Heart right ventricle (tissue), 16 donors: ENCODE data around the gene KRTAP5-7. TPM values are rescaled to one million over a fixed set of nuclear protein-coding genes. Genes with fewer than 3 reads are reported as not detected.
"Not testable (repeated sequence)": the region's sequence is repeated elsewhere in the genome, so short reads cannot be mapped to it uniquely, and the experiment has no call there.

ENCODE experiments used
- ATAC-seq, 8 donors: fragments of 200-7000 bp; cut with Tn5 transposase; one replicate each; pipeline ENCODE4 v1.9.1; 2020; ENCODE audit warnings: mild to moderate bottlenecking in 8 of 8, moderate library complexity in 8 of 8, moderate number of reproducible peaks in 1 of 8
- DNase-seq, 2 donors: peaks; one replicate each; pipeline ENCODE4 v3.0.0-alpha.2; 2020
- H3K27ac ChIP-seq, 10 donors: fragments of 200-600 bp; sonication (generic) in 2 of 10; one replicate each; pipeline versions ENCODE4 v1.5.0 to v1.8.0; 2020 to 2022; ENCODE audit warnings: mild to moderate bottlenecking in 3 of 10
- H3K27me3 ChIP-seq, 7 donors: fragments of 200-600 bp; one replicate each; pipeline ENCODE4 v1.8.0; 2021 to 2022; ENCODE audit warnings: mild to moderate bottlenecking in 2 of 7
- H3K36me3 ChIP-seq, 9 donors: fragments of 200-600 bp; sonication (generic) in 1 of 9; one replicate each; pipeline versions ENCODE4 v1.5.0 to v1.8.0; 2020 to 2022; ENCODE audit warnings: mild to moderate bottlenecking in 2 of 9
- H3K4me1 ChIP-seq, 9 donors: fragments of 200-600 bp; sonication (generic) in 1 of 9; one replicate each; pipeline versions ENCODE4 v1.5.0 to v1.8.0; 2020 to 2022; ENCODE audit warnings: mild to moderate bottlenecking in 4 of 9
- H3K4me3 ChIP-seq, 10 donors: fragments of 200-600 bp; sonication (generic) in 2 of 10; one replicate each; pipeline versions ENCODE4 v1.5.0 to v1.8.0; 2020 to 2022; ENCODE audit warnings: mild to moderate bottlenecking in 7 of 10, moderate library complexity in 2 of 10
- H3K9me3 ChIP-seq, 11 donors: fragments of 200-600 bp in 10 of 11; sonication (generic) in 2 of 11; one replicate each; pipeline versions ENCODE4 v1.5.0 to v1.8.0; 2013 to 2022; ENCODE audit warnings: mild to moderate bottlenecking in 2 of 11, control low read depth in 1 of 11, moderate library complexity in 1 of 11
- WGBS, 2 donors: extraction: QIAGEN DNeasy Blood & Tissue Kit; methylation state at CpG; one replicate each; pipeline ENCODE4 v1.1.7; 2013; ENCODE audit warnings: inconsistent platforms in 1 of 2; 5-methylcytosine and 5-hydroxymethylcytosine counted together
- intact Hi-C, 10 donors: fragments of 100-400 bp; cut with DNase I; formaldehyde crosslinking; loops; one replicate each; pipeline versions ENCODE4 v1.11.1 to v1.14.2; 2022
- polyA plus RNA-seq, 2 donors: library from polyadenylated mRNA; stranded (reverse); fragments of 200-250 nt; gene quantifications; one replicate each; pipeline ENCODE4 v1.2.3, GENCODE V29; 2013
- total RNA-seq, 10 donors: library from RNA; stranded (reverse); fragmentation: NEBNext Ultra II Directional in 3 of 10; extraction: Animal tissue kit (Norgen Biotek cat#: 25700) in 3 of 10; gene quantifications; one replicate each; pipeline versions ENCODE4 v1.2.1 to v1.2.4, GENCODE V29; 2021 to 2023
- TF ChIP-seq, protein P1 (sequence below), 9 donors: fragments of 200-600 bp; sonication (generic) in 2 of 9; IDR thresholded peaks; one replicate each; pipeline versions ENCODE4 v1.5.0 to v1.8.0; 2021 to 2022; ENCODE audit warnings: antibody characterized with exemption in 9 of 9, mild to moderate bottlenecking in 5 of 9, moderate library complexity in 1 of 9
- donor health status: Arrhythmogenic right ventricular cardiomyopathy.
- donor health status: ischemic (EF 13 %, LVEDD 7.1; RV severe dilation, severe dysfunction).
- donor health status: healthy with polysubstance abuse.
- donor health status: DM: no; HTN: yes; CAD: no.
- donor health status: DM: no; HTN: no; CAD: no.
- donor health status: ischemic (EF 25% LVEDD 6.9; RV normal size, moderate dysfunction).
- donor health status: ischemic (EF 25% LVEDD 5.7; RV mildly dilated, moderate dysfunction).
- donor health status: healthy.
- donor health status: DM: yes; HTN: yes; CAD: no.
- donor health status: Ischemic cardiomyopathy.
- donor health status: ischemic (EF 35%, LVEDD 5.7; RV mildly dilated, moderate dysfunction).
- donor health status: nonischemic (EF 11% LVEDD 7.7; RV severe dilation, severe dysfunction).
- donor health status: DM: yes; HTN: yes; CAD: no.
- donor health status: PGD.
- donor health status: ischemic (EF 29% LVEDD 5.4; RV normal size, mild dysfunction).
- donor health status: nonischemic (EF 23%, LVEDD 6.1; RV moderate dilation, normal function).

KRTAP5-7 gene
- total and polyA plus RNA-seq, 12 donors: 0.01 to 0.20 TPM; not detected in 10

DNA sequence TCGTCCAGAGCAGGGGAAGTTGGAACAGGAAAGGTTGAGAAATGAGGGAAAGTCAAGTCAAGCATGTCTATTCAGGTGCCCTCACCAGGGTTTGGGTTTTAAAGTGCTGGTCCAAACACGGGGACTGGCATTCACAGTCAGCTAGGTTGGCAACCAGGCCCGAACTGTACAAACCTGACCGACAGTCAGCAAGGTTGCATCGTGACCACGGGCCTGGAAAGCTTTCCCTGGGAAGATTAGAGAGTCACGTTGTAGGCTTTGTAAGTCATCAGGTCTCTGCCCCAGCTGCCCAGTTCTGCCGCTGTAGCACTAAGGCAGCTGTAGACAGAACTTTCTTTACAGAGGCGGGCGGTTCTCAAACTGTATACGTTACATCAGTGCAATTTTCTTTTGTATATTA lies 45.7 kb downstream of the KRTAP5-7 start:
- TF ChIP-seq, protein P1, sequence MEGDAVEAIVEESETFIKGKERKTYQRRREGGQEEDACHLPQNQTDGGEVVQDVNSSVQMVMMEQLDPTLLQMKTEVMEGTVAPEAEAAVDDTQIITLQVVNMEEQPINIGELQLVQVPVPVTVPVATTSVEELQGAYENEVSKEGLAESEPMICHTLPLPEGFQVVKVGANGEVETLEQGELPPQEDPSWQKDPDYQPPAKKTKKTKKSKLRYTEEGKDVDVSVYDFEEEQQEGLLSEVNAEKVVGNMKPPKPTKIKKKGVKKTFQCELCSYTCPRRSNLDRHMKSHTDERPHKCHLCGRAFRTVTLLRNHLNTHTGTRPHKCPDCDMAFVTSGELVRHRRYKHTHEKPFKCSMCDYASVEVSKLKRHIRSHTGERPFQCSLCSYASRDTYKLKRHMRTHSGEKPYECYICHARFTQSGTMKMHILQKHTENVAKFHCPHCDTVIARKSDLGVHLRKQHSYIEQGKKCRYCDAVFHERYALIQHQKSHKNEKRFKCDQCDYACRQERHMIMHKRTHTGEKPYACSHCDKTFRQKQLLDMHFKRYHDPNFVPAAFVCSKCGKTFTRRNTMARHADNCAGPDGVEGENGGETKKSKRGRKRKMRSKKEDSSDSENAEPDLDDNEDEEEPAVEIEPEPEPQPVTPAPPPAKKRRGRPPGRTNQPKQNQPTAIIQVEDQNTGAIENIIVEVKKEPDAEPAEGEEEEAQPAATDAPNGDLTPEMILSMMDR (IDR thresholded peaks at IDR 0.05): no peak
- Histone ChIP-seq H3K27me3 (peaks cover 0 to 44% (median 16%) of the 10 kb centered on the region in 7 donors), H3K4me1 (no peaks in the 10 kb centered on the region), H3K36me3 (no peaks in the 10 kb centered on the region), H3K9me3 (no peaks in the 10 kb centered on the region), H3K27ac (no peak overlapping the region), H3K4me3 (no peak overlapping the region)
- intact Hi-C loops: no loop called here
- ATAC-seq: no peak
- WGBS, 2 donors: 75 to 85% methylated on average over 11 of the region's 11 CpGs
- DNase-seq: no peak

DNA sequence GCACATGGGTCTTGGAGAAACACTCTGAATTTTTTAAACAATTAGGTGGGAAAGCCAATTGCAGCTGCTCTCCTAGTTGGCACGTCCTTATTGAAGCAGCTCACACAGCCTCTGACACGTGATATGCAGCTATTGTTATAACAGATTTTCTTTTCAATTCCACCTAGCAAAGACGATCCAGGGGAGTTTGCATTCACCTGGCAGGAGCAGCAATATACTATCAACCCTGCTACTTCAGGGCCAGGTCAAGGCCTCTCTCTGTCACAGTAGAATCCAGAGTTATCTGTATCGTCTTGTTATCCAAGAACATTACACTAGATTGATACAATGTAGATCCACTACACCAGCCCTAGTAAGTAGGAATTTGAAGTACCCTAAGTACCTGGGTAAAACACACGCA lies 47.4 kb downstream of the KRTAP5-7 start:
- ATAC-seq: no peak
- TF ChIP-seq, protein P1 (IDR thresholded peaks at IDR 0.05): no peak
- 69 to 76% methylated on average over 5 of the region's 5 CpGs for WGBS, 2 donors
- DNase-seq: no peak
- Histone ChIP-seq H3K36me3 (no peaks in the 10 kb centered on the region), H3K4me3 (no peak overlapping the region), H3K4me1 (no peaks in the 10 kb centered on the region), H3K9me3 (no peaks in the 10 kb centered on the region), H3K27ac (no peak overlapping the region), H3K27me3 (peaks cover 0 to 49% (median 20%) of the 10 kb centered on the region in 7 donors)
- intact Hi-C loops: no loop called here

DNA sequence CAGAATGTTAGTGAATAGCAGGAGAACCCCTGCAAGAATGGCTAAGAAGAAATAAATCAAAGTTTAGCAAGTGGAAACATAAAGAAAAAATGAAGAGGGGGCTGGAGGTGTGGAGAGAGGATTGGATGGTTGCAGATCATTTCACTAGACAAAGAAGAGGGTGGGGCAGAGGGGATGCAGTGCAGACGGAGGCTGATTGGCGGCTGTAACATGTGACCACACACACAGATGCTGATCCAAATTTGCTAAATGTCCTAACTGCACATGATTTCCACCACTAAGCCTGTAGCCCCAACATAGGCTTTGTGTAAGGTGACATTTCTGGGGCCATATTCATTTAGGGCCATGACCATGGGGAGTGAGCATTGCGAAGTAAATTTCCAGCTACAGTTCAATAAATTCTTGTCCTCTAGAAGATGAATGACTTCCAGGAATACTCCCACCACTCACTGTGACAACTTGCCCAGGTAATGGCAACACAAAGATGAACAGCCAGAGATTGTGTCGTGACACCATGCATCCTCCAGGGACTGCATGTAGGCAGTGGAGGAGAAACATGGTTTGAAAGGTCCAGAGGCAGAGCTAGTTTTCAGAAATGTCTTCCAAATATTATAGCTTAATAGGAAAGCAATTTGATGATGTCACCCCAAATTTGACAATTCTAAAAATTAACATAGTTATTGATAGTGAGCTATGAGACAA lies 48.8 kb downstream of the KRTAP5-7 start:
- WGBS, 2 donors: 77 to 85% methylated on average over 4 of the region's 4 CpGs
- H3K27me3 ChIP-seq: peaks cover 0 to 39% (median 20%) of the 10 kb centered on the region in 7 donors
- no peak for DNase-seq

DNA sequence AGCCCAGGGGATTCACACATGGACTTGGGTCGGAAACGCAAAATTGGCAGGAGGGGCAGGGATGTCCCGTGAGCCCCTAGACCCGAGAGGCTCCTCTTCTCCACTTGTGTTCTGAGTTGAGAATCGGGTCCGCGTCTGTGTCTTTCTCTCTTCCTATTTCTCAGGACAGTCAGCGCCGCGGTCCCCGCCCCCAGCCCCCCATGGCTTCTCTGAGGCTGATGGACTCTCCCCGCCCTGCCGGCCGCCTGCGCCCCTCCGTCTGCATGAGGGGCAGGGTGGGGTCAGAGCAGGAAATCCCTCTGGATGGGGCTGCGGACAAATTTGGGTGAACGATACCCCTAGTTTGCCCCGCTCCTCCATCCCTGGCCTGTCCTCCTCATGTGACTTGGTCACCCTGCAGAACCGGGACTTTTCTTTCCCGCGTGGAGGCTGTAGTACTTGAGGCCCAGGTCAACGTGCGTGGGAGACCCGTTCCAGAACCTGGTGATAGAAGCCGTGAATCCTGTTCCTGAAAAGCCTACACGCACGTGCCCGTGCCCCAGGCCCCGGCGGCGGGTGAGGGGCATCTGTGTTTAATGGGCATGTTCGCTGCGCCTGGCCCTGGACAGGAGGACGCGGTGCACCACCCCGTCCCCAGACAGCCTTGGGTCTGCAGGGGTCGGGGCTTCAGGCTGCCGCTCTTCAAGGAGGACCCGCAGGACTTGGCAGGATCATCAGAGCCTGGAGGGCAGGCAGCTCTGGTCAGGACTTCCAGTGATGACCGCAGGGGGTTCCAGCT lies 49.8 kb downstream of the KRTAP5-7 start:
- H3K36me3 ChIP-seq, H3K4me3 ChIP-seq, intact Hi-C loops, H3K27ac ChIP-seq, ATAC-seq, H3K4me1 ChIP-seq, H3K9me3 ChIP-seq, DNase-seq: not testable (repeated sequence)
- WGBS, 2 donors: 86 to 91% methylated on average over 37 to 38 of the region's 41 CpGs
- H3K27me3 ChIP-seq: peaks cover 0 to 42% (median 20%) of the 10 kb centered on the region in 7 donors

More for the DNA sequence above, 48.8 kb downstream of the KRTAP5-7 start:
- intact Hi-C loops: no loop called here
- Histone ChIP-seq H3K36me3 (no peaks in the 10 kb centered on the region), H3K27ac (no peak overlapping the region), H3K4me3 (no peak overlapping the region), H3K9me3 (no peaks in the 10 kb centered on the region), H3K4me1 (peaks cover 0 to 6% (median 0%) of the 10 kb centered on the region in 9 donors)
- no peak for ATAC-seq
- TF ChIP-seq, protein P1 (IDR thresholded peaks at IDR 0.05): no peak
